GM23338 (cell line): Measurements from ENCODE around the gene RAMACL. TPM values are rescaled to one million over a fixed set of nuclear protein-coding genes. Genes with fewer than 3 reads are reported as not detected.

Source experiments
- polyA plus RNA-seq: library from polyadenylated mRNA; unstranded; fragments of >200 nt; fragmentation: Nextera tagmentation; extraction: Ambion mirVana; gene quantifications from 2 replicates; pipeline ENCODE4 v1.2.1, GENCODE V29; 2016
- total RNA-seq: library from RNA; depleted of rRNA; stranded (reverse); fragments of >200 nt; shearing (Covaris generic); gene quantifications from 2 replicates; pipeline ENCODE4 v1.2.3, GENCODE V29; 2014; rRNA removed

The RAMACL gene
- total and polyA plus RNA-seq, 2 experiments from 2014 or later: 0.61 to 4.0 TPM

Other genes with a start within 250 kb of the RAMACL start
- gene SFT2D1, start 244.1 kb downstream of the RAMACL start, total RNA-seq: 74.7 and 110 TPM in 2 replicates
- 120 and 135 TPM in 2 replicates for gene SFT2D1, start 244.1 kb downstream of the RAMACL start, polyA plus RNA-seq
- gene MPC1, start 203.7 kb downstream of the RAMACL start, total RNA-seq: 15.5 and 23.4 TPM in 2 replicates
- 39.4 and 41.9 TPM in 2 replicates for gene MPC1, start 203.7 kb downstream of the RAMACL start, polyA plus RNA-seq
- gene RPS6KA2, start 40.6 kb upstream of the RAMACL start, total RNA-seq: 25.3 and 25.6 TPM in 2 replicates
- 9.4 and 12.5 TPM in 2 replicates for gene RPS6KA2, start 40.6 kb upstream of the RAMACL start, polyA plus RNA-seq